ENCODE measurements around the gene SLC35E1. TPM values are rescaled to one million over a fixed set of nuclear protein-coding genes. Genes with fewer than 3 reads are reported as not detected.
"Not testable (repeated sequence)": the region's sequence is repeated elsewhere in the genome, so short reads cannot be mapped to it uniquely, and the experiment has no call there.

Gene SLC35E1
- total RNA-seq, 1 donor from 2014 or later = 24.5 TPM

- DNase-seq = no peak
These were observed 9.1 kb upstream of the SLC35E1 start for GRCh38 chr19:16581145-16581970.

GRCh38 chr19:16579381-16579780 lies 7.2 kb upstream of the SLC35E1 start:
- no peak for DNase-seq

DNA sequence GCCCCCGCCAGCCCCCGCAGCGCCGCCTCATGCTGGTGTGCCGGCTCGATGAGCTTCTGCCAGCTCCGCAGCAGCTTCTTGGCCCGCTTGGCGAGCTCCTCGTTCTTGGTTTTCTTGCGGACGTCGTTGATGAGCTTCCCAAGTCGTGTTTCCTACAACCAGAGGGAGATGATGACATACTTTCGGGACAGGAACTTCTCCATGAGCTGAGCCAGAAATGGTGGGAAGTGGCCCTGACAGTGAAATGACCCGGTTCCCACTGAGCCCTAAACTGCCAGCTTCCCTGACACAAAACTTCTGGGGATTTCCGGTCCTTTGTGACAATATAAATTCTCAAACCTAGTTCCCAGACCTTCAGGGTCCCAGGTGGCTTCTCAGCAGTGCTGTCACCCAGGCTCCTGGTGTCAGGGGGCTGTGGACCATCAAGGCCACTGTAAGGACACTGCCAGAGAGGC lies 5.3 kb upstream of the SLC35E1 start:
- DNase-seq = no peak

DNA sequence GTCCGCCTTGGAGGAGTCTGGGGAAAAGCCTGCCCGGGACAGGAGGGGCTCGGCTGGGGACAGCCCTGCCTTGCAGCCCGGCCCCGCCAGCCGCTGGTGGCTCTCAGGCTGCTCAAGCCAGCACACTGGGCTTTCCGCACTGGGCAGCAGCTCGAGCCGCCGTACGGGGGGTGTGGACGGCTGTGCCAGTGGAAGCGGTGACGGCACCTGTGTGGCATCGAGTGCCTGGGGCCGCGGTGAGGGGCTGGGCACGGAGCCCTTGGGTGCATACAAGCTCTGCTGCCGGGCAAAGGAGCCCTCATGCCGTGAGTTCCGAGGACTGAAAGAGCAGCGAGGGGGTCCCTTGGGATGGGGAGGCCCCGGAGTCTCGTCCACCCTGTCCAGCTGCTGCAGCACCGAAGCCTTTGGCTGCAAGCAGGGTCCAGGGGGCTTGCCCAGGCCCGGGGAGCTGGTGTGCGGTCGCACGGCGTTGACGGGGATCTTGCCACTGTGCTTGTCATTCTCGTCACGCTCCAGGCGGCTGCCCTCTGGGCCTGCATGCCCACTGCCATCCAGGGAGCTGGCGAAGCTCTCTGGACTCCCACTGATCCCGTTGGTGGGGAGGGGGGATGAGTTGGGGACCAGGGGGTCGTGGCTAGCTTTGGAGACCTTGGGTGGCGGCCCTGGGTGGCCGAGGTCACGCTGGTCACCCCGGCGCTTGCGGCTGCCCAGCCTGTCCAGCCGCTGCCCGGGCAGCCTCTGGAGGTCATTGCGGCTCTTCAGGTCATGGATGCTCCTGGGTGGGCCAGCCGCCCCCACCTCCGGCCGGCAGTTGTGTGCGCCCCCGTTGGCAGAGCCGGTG lies 4.7 kb upstream of the SLC35E1 start:
- no peak for DNase-seq

- no peak for DNase-seq
These were observed 3.9 kb upstream of the SLC35E1 start for GRCh38 chr19:16575861-16576689.

DNA sequence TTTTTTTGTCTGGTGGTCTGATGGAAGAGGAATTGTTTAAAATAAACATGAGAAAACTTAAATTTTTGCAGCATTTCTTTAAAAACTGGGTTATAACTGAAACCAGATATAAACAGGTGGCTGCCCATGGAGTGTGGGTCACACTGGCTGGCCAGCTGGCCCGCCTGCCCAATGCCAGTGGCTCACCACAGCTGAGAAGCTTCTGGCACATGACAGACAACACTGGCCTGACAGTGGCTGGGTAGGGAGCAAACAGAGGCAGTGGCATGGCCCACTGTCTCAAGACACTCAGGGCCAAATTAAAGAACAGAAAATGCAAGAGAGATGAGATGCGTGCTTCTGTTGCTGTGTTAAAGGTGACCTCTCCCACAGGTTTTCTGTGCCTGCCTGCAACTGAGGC lies 3.1 kb upstream of the SLC35E1 start:
- DNase-seq = no peak

- no peak for DNase-seq
These were observed 1.7 kb upstream of the SLC35E1 start for GRCh38 chr19:16573925-16574324.

DNA sequence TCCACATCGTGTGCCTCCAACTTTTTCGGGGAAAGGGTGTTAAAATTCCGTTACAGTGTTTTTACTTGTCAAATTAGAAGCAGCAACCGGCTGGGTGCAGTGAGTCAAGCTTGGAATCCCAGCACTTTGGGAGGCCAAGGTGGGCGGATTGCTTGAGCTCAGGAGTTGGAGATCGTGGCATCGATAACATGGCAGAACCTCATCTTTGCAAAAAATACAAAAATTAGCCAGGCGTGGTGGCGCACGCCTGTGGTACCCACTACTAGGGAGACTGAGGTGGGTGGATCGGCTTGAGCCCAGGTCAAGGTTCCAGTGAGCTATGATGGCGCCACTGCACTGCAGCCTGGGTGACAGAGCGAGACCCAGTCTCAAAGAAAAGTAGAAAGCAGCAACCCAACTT lies 1.1 kb upstream of the SLC35E1 start:
- no peak for DNase-seq

DNA sequence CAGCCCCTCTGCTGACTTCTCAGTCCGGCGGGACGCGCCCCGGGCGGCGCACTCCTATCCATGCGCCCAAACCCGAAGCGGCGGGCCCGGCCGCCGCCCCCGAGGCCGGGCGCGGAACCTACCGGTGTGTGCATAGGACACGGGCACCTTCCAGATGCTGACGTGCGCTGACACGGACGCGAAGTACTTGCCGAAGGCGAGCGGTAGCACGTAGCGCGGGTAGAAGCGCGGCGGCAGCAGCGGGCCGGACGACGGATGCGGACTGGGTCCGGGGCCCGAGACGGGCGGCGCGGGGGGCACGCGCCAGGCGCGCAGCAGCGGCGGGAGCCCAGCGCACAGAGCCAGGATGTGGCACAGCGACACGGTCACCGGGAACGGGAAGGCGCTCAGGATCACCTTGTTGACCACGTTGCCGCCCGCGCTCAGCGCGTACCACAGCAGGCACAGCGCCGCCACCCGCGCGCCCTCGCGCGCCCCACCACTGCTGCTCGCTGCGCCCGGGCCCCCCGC lies 338 bp downstream of the SLC35E1 start:
- DNase-seq = peak; percentile 52

DNA sequence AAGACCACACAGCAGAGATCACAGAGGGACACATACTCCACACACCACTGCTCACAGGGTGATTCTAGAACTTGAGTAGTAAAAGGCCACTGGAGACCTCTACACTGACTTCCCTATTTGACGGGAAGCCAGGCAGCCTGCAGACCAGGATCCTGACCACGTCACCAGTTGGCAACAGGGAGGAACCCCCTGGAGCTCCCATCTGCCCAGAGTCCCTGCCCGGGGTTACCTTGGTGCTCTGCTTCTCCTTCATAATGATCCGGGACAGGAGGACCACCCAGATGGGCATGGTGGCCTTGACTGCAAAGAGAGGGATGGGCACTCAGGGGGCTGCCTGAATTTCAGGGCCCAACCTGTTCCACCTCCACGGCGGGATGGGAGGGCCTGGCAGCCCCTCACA lies 932 bp downstream of the SLC35E1 start:
- peak; percentile 46 for DNase-seq

- no peak for DNase-seq
These were observed 2.5 kb downstream of the SLC35E1 start for GRCh38 chr19:16569609-16570320.

GRCh38 chr19:16566702-16567101 lies 5.5 kb downstream of the SLC35E1 start:
- DNase-seq = no peak

GRCh38 chr19:16566161-16566560 lies 6.1 kb downstream of the SLC35E1 start:
- DNase-seq = peak; percentile 92

- DNase-seq = no peak
These were observed 7.4 kb downstream of the SLC35E1 start for GRCh38 chr19:16564842-16565241.

DNA sequence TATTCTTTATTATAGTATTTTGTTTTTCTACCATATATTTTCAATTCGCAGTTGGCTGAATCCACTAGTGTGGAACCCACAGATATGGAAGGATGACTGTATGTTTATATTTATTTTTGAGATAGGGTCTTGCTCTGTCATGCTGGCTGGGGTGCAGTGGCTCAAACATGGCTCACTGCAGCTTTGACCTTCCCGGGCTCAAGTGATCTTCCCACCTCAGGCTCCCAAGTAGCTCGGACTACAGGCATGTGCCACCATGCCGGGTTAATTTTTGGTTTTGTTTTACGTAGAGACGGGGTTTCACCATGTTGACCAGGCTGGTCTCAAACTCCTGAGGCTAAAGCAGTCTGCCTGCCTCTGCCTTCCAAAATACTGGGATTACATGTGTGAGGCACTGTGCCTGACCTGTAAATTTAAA lies 9.6 kb downstream of the SLC35E1 start:
- no peak for DNase-seq

DNA sequence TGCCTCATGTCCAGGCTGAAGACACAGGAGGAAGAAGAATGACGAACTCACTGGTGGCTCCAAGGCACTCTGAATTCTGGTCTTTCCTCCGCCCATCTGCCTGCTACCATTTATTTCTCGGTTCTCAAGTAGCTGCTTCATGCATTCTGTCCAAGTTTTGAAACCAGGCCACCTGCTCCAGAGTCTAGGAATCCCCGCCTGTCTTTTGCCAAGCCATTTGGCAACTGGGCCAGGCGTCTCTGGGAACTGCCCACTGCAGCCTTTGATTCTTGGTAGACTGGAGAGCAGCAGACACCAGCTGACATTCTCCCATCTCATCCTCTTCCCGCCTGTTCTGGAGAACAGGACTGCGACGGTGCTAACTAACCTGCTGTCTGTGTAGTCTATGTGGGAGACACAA lies 10.8 kb downstream of the SLC35E1 start:
- no peak for DNase-seq

DNA sequence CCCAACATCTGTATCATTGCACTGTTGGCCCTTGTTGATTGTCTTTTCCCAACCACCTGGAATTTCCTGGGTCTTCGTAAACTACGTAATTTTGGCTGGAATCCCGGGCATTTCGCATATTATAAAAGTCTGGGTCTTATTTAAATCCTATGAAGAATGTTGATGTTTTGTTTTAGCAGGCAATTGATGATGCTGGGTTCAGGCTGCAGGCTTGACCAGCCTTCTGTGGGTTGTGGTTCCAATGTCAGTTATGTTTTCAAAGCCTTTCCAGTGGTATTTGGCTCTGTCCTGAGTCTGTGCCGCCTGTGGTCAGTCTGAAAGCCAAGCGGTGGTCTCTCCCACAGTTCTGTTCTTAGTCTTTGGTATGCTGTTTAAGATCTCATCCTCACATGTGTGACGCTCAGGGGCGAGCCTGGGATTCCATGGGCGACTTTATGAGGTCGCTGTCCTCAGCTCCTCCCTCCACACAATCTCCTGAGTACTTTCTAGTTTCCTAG lies 12.4 kb downstream of the SLC35E1 start:
- peak; percentile 71 for DNase-seq

DNA sequence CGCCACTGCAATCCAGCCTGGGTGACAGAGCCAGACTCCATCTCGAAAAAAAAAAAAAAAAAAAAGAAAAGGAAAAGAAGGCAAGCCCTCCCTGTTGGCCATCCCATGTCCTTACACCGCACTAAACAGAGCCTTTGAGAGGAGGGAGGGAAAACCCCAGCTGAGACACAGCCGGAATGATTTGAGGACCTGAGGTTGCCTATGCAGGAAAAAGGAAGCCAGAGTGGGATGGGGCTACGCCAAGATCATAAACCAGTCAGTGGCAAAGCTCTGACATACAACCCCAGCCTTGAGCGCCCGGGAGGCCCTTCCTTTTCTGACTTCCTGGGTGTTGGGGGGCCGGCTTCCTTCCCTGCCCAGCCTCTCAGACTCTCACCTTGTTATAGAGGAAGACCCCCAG lies 17.4 kb downstream of the SLC35E1 start:
- DNase-seq = no peak

DNA sequence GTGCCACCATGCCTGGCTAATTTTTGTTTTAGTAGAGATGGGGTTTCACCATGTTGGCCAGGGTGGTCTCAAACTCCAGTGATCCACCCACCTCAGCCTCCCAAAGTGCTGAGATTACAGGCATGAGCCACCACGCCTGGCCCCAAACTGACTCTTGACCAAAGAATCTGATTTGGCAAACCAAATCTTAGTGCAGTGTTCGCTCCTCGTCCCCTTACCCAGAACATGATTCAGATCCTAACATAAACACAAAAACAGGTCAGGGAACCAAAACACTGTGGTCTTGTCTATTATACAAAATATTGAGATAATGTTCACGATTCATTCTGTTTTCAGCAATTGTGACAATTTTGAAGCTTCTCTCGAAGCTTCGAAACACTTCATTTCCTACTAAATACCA lies 20.3 kb downstream of the SLC35E1 start:
- DNase-seq = not testable (repeated sequence)

- DNase-seq = no peak
These were observed 23.3 kb downstream of the SLC35E1 start for GRCh38 chr19:16548956-16549355.

- no peak for DNase-seq
These were observed 27.6 kb downstream of the SLC35E1 start for GRCh38 chr19:16544473-16545231.
